HG02885 (cell line): ENCODE data around the gene SOX12.
"Not testable (repeated sequence)": the region's sequence is repeated elsewhere in the genome, so short reads cannot be mapped to it uniquely, and the experiment has no call there.

Experiments
- ATAC-seq: cut with Tn5 transposase; IDR thresholded peaks from one replicate; pipeline ENCODE4 v1.9.1; 2021; ENCODE audit warnings: mild to moderate bottlenecking; ENCODE audit not compliant: unreplicated experiment, poor library complexity

SOX12 gene

GRCh38 chr20:376750-377149, 51.4 kb downstream of the SOX12 start:
- no peak for ATAC-seq

GRCh38 chr20:377578-377977, 52.2 kb downstream of the SOX12 start:
- not testable (repeated sequence) for ATAC-seq

GRCh38 chr20:378961-379336, 53.6 kb downstream of the SOX12 start:
- no peak for ATAC-seq
